GM19035 (cell line): ENCODE data around the gene RUNX2.

Source experiments
- ATAC-seq: cut with Tn5 transposase; IDR thresholded peaks from one replicate; pipeline ENCODE4 v1.9.1; 2021; ENCODE audit not compliant: unreplicated experiment

RUNX2 gene

DNA sequence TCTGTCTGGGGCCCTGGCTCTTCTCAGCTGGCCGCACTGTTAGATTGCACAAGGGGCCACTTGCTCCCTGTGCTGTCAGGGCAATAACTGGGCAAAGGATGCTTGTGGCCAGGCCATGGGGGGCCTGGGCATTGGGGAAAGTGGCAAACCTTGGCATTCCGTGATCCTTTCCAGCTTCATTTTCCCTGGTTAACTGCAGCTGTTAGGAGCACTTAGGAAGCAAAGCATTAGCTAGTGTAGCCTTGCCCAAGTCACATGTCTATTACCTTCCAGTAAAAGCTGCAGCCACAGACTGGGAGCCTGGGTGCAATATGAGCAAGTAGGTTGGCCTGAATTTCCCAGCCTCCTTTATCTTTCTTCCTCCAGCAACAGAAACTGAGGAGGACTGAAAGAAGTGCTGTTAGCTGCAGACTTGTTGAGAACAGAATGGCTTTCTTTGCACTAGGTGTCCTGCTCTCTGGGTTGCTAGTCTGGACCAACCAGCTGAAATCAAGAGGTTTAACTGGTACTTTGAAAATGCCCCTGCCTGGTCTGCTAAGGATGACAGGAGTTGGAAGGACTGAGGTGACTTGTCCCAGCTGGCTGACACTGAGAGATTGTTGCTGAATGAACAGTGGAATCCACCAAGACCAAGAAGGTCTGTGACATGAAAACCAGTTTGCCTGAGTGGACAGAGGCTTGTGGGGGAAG lies 361.9 kb downstream of the RUNX2 start:
- no peak for ATAC-seq

DNA sequence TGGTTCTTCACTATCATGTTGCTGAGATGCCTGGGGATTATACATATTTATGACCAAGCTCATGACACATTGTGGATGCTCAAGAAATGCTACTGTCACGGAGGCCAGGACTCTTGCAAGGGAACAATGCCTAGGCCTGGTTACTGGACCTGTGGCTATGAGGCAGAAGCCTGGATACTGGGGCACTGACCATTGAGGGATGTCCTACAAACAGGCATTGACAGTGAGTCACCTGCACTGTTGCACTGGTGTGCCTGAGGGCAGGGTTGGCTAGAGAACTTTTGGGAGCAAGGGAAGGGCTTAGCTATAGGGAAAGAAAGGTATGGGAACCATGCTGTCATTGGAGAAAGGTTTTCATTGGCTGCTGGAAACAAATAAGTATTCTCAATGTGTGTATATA lies 362.7 kb downstream of the RUNX2 start:
- ATAC-seq, result no peak

- ATAC-seq, result no peak
Observed at GRCh38 chr6:45691426-45691825, 363.3 kb downstream of the RUNX2 start.

DNA sequence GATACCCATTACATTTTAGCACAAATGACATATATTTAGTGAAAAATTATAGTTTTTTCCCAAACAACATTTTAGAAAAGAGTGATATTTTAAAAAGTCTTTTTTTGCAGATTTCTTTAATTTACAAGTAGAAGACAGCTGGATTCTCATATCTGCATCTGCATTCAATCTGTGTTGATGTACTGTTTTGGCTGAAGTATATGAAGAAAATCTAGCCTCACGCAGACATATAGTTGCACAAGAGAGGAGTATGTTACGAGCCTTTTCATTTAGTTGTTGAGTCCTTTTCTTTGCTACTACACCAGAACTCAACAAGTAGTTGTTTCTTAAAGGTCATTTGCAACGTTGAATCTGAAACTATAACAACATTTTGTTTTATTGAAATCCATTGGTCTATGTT lies 363.9 kb downstream of the RUNX2 start:
- ATAC-seq, result no peak

GRCh38 chr6:45696738-45697137 lies 368.6 kb downstream of the RUNX2 start:
- no peak for ATAC-seq

- peak; percentile 50 for ATAC-seq
Observed at GRCh38 chr6:45697605-45698004, 369.5 kb downstream of the RUNX2 start.

DNA sequence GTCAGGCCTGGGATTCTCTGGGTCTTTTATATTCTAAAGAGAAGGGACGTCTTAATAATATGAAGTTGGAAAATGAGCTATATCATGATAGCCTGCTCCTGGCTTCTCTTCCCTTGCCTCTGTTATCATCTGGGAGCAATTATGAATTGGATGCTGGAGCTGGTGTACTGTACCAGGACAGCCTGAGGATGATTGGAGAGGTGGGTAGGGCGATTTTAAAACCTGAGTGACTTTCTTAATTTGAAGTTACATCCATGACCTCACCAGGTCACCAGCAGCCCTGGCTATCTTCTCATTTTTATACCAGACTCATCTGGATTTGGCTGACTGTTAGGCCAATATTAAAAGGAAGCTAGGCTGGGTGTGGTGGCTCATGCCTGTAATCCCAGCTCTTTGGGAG lies 369.9 kb downstream of the RUNX2 start:
- ATAC-seq, result no peak

- no peak for ATAC-seq
Observed at GRCh38 chr6:45699663-45700062, 371.5 kb downstream of the RUNX2 start.

DNA sequence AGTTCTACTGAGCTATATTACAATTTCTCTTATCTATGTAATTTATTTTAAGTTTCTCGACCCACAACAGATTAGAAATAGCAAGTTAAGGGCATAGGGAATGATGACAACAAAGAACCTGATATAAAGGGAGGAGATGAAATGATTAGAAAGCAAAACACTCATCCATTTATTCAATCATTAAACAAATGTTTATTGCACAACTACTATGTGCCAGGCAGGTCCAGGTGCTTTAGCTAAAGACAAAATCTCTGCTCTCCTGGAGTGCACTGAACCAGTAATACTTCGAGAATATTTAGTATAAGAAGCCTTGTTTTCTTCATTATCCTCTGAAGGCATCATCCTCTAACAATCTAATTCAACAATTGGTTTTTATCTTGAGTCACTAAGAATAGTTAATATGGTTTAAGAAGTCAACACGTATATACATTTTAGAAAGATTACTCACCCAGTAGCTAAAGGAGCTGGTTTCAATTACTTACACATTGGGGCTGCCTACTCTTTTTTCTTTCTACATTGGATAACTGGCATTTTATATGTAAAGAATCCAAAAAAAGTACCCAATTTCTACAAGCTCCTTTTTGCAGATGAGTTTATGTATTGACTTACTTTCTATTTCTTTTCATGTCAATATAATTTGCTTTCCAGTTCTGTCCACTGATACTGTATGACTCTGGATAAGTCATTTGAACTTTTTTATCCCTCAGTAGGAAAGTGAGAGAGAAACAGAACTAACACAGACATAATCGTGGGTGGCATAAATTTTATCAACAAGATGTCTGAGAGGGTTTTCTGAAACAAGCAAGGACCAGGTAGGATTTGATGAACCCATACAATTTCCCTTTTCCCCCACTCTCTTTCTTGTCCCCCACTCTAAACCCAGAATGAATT lies 375.0 kb downstream of the RUNX2 start:
- no peak for ATAC-seq

DNA sequence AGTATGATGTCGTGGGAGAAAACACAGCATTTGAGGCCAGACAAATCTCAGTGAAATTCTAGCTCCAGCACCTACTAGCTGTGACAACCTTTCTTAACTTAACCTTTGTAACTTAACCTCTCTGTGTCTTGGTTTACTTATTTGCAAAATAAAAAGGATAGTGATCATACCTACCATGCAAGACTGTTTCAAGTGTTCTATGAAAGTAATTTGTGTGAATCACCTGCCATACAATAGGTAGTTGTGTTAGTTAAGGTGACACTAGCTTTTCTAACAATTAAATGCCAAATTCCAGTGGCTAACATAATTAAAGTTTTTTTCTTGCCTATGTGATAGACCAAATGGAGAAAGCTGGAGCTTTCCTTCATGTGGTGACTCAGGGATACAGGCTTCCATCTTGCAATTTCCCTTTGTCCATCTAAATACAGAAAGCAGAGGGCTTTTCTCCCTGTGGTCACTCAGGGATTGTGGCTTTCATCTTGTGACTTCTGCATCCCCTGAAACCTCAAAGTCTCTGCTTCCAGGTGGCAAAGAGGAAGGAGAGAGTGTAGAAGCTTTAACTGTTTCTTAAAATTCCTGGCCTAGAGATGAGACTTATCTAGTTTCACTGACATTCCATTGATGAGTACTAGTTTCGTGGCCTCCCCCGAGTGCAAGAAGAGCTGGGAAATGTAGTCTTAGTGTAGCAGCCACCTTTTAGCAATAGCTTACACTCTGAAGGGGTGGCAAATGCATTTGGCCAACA lies 376.1 kb downstream of the RUNX2 start:
- no peak for ATAC-seq

DNA sequence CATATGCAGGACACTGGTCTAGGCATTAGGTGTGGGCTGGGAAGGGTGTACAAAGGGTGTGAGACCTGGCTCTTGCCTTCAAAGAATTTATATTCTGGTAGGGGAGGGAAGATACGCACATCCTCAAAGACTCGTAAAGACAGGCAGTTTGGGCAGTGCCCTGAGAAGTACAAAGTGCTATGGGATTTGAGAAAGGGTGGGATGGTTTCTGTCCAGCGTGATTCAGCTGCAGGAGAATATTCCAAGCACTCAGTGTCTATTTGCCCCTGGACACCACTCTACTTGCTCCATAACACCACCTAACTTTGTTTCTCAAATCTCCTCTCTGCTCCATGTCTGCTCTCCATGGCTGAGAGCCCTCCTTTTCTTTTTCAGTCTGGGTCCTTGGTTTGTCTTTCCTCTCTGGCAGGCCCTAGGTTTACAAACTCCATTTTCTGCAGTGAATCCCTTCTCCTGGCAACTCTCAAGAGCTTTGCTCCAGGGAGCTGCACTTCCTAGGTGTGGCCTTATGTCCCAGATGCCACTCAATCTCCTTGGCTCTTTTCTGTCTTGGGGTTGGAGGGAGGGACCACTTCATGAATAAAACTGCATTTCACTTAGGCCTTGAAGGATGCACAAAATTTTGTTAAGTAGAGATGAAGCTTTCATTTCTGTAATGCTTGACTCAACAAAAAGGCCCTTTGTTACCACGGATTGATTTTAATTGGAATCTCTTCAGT lies 377.2 kb downstream of the RUNX2 start:
- no peak for ATAC-seq

DNA sequence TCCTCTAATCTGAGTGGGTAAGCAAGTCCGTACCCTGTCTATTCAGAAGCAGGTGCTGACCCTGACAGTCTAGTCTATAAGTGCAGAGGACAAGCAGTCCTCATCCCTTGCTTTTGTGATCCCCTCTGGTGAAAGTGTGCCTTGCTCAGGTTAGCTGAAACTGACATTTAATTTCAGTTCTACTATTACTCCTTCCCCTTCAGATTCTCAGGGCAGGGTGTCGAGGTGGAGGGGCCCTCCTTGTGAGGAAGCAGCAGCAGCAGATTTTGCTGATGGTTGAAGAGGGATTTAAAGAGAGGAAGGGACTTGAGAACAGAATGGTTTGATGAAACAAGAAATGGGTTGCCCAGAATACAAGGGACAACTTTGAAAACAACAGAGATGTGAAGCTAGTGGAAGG lies 378.2 kb downstream of the RUNX2 start:
- ATAC-seq, result no peak

- ATAC-seq, result no peak
Observed at GRCh38 chr6:45707176-45707575, 379.0 kb downstream of the RUNX2 start.

- peak; percentile 57 for ATAC-seq
Observed at GRCh38 chr6:45709781-45710220, 381.7 kb downstream of the RUNX2 start.

- ATAC-seq, result peak; percentile 74
Observed at GRCh38 chr6:45710304-45710821, 382.2 kb downstream of the RUNX2 start.

GRCh38 chr6:45712076-45712475 lies 383.9 kb downstream of the RUNX2 start:
- no peak for ATAC-seq

DNA sequence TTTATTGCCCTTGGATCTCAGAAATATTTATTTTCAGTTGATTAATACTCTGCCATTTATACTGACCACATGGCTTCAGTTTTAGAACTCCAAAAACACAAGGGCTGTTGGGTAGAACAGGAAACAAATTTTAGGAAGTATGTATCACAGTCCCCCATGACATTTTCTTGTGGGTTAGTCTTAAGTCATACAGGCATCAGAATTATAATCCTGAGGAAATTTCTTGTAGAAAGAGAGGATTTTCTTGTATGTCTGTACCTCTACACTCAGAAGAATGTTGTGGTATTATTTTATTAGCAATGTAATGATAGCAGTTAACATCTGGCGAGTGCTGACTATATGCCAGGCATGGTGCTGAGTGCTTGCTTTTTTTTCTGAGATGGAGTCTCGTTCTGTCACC lies 384.7 kb downstream of the RUNX2 start:
- no peak for ATAC-seq
